ENCODE results near the gene ADGRL1. TPM values are rescaled to one million over a fixed set of nuclear protein-coding genes. Genes with fewer than 3 reads are reported as not detected.

ADGRL1 gene
- total RNA-seq, 2 donors from 2014 or later = 15.4 to 15.7 TPM

- H3K4me1 ChIP-seq (ENCODE audit: control insufficient read depth in 1 of 2, low read depth in 2 of 2) = peaks cover 16 to 18% of the 10 kb centered on the region in 2 donors
- no peak overlapping the region for H3K4me3 ChIP-seq
- ATAC-seq (ENCODE audit: insufficient number of reproducible peaks, low FRiP score, low read depth) = no peak
- no peak overlapping the region for H3K27ac ChIP-seq
- no peaks in the 10 kb centered on the region for H3K27me3 ChIP-seq (replicated peaks; ENCODE audit: insufficient read depth)
- no peaks in the 10 kb centered on the region for H3K36me3 ChIP-seq
- TF ChIP-seq CTCF (IDR thresholded peaks at IDR 0.05) = no peak
- DNase-seq (ENCODE audit: low spot score) = no peak
- no peaks in the 10 kb centered on the region for H3K9me3 ChIP-seq
Observed at GRCh38 chr19:14142262-14143190, 63.4 kb downstream of the ADGRL1 start.

- Histone ChIP-seq H3K36me3 (no peaks in the 10 kb centered on the region), H3K4me1 (ENCODE audit: control insufficient read depth in 1 of 2, low read depth in 2 of 2) (peaks cover 16 to 21% of the 10 kb centered on the region in 2 donors), H3K27me3 (replicated peaks; ENCODE audit: insufficient read depth) (no peaks in the 10 kb centered on the region), H3K4me3 (no peak overlapping the region), H3K9me3 (no peaks in the 10 kb centered on the region), H3K27ac (no peak overlapping the region)
- TF ChIP-seq CTCF (IDR thresholded peaks at IDR 0.05) = no peak
- no peak for ATAC-seq (ENCODE audit: insufficient number of reproducible peaks, low FRiP score, low read depth)
- DNase-seq (ENCODE audit: low spot score) = no peak
Observed at GRCh38 chr19:14141041-14141440, 64.9 kb downstream of the ADGRL1 start.

GRCh38 chr19:14139944-14140343 is 66.0 kb downstream of the ADGRL1 start:
- no peak for ATAC-seq (ENCODE audit: insufficient number of reproducible peaks, low FRiP score, low read depth)
- no peak for DNase-seq (ENCODE audit: low spot score)
- no peaks in the 10 kb centered on the region for H3K36me3 ChIP-seq
- no peak for TF ChIP-seq CTCF (IDR thresholded peaks at IDR 0.05)
- no peaks in the 10 kb centered on the region for H3K9me3 ChIP-seq
- no peaks in the 10 kb centered on the region for H3K27me3 ChIP-seq (replicated peaks; ENCODE audit: insufficient read depth)
- peaks cover 16 to 28% of the 10 kb centered on the region in 2 donors for H3K4me1 ChIP-seq (ENCODE audit: control insufficient read depth in 1 of 2, low read depth in 2 of 2)
- H3K27ac ChIP-seq = no peak overlapping the region
- H3K4me3 ChIP-seq = no peak overlapping the region

- no peaks in the 10 kb centered on the region for H3K9me3 ChIP-seq
- H3K4me3 ChIP-seq = peak overlapping the region; percentile 2
- peaks cover 16 to 28% of the 10 kb centered on the region in 2 donors for H3K4me1 ChIP-seq (ENCODE audit: control insufficient read depth in 1 of 2, low read depth in 2 of 2)
- DNase-seq (ENCODE audit: low spot score) = no peak
- H3K36me3 ChIP-seq = no peaks in the 10 kb centered on the region
- peak overlapping the region; percentile 93 to 95 for H3K27ac ChIP-seq
- TF ChIP-seq CTCF (IDR thresholded peaks at IDR 0.05) = no peak
- H3K27me3 ChIP-seq (replicated peaks; ENCODE audit: insufficient read depth) = no peaks in the 10 kb centered on the region
- ATAC-seq (ENCODE audit: insufficient number of reproducible peaks, low FRiP score, low read depth) = no peak
Observed at GRCh38 chr19:14138576-14139265, 67.2 kb downstream of the ADGRL1 start.
